NCI-H2227 (cell line): ENCODE data around the gene IKZF3.
"Not testable (repeated sequence)": the region's sequence is repeated elsewhere in the genome, so short reads cannot be mapped to it uniquely, and the experiment has no call there.

Source experiments
- DNase-seq: peaks from one replicate; lab custom pipeline; 2025; ENCODE audit not compliant: unreplicated experiment; lab: John Stamatoyannopoulos, UW

IKZF3 gene

GRCh38 chr17:39861235-39861634 lies 2.9 kb downstream of the IKZF3 start:
- no peak for DNase-seq

- DNase-seq, result not testable (repeated sequence)
These were observed 8.0 kb downstream of the IKZF3 start for GRCh38 chr17:39855911-39856649.

- DNase-seq, result no peak
These were observed 9.2 kb downstream of the IKZF3 start for GRCh38 chr17:39854909-39855308.

GRCh38 chr17:39852239-39852638 lies 11.9 kb downstream of the IKZF3 start:
- no peak for DNase-seq

- DNase-seq, result not testable (repeated sequence)
These were observed 13.9 kb downstream of the IKZF3 start for GRCh38 chr17:39850186-39850585.

GRCh38 chr17:39848600-39848999 lies 15.5 kb downstream of the IKZF3 start:
- DNase-seq, result no peak

- DNase-seq, result no peak
These were observed 17.9 kb downstream of the IKZF3 start for GRCh38 chr17:39846205-39846604.

- DNase-seq, result no peak
These were observed 18.9 kb downstream of the IKZF3 start for GRCh38 chr17:39845052-39845846.

- no peak for DNase-seq
These were observed 22.9 kb downstream of the IKZF3 start for GRCh38 chr17:39841134-39841683.

GRCh38 chr17:39838784-39839183 lies 25.3 kb downstream of the IKZF3 start:
- DNase-seq, result no peak

- DNase-seq, result no peak
These were observed 26.1 kb downstream of the IKZF3 start for GRCh38 chr17:39838057-39838456.

- DNase-seq, result no peak
These were observed 28.0 kb downstream of the IKZF3 start for GRCh38 chr17:39836117-39836516.

- DNase-seq, result no peak
These were observed 28.9 kb downstream of the IKZF3 start for GRCh38 chr17:39835038-39835786.

- no peak for DNase-seq
These were observed 30.1 kb downstream of the IKZF3 start for GRCh38 chr17:39834017-39834416.

GRCh38 chr17:39831588-39831987 lies 32.5 kb downstream of the IKZF3 start:
- DNase-seq, result no peak

GRCh38 chr17:39828443-39828842 lies 35.7 kb downstream of the IKZF3 start:
- DNase-seq, result no peak

GRCh38 chr17:39826334-39826733 lies 37.8 kb downstream of the IKZF3 start:
- DNase-seq, result no peak

GRCh38 chr17:39823407-39824054 lies 40.6 kb downstream of the IKZF3 start:
- no peak for DNase-seq

GRCh38 chr17:39822051-39822451 lies 42.1 kb downstream of the IKZF3 start:
- no peak for DNase-seq

- no peak for DNase-seq
These were observed 43.1 kb downstream of the IKZF3 start for GRCh38 chr17:39820987-39821386.

- DNase-seq, result no peak
These were observed 43.6 kb downstream of the IKZF3 start for GRCh38 chr17:39820541-39820940.
